Activated T-cell treated with anti-CD3 and anti-CD28 coated beads, Interleukin-2, amount 50 U/mL, for 72 hours (primary cell): ENCODE results near the gene CENPO. TPM values are rescaled to one million over a fixed set of nuclear protein-coding genes. Genes with fewer than 3 reads are reported as not detected.

Experiments used
- ATAC-seq, 2 donors: fragments of 150-1000 bp; cut with Tn5 transposase; replicated peaks in 1 of 2; 2 replicates each; pipeline ENCODE4 v1.10.0; 2021; ENCODE audit warnings: moderate library complexity in 2 of 2, mild to moderate bottlenecking in 1 of 2
- DNase-seq, 2 donors: peaks; one replicate each; pipeline ENCODE4 v3.0.0; 2021 to 2022; ENCODE audit warnings: mixed read lengths in 1 of 2
- H3K27ac Mint-ChIP-seq: one replicate; pipeline ENCODE4 v1.8.0; 2022; ENCODE audit warnings: mild to moderate bottlenecking, moderate library complexity, mixed read lengths
- H3K27me3 Mint-ChIP-seq: one replicate; pipeline ENCODE4 v1.8.0; 2022; ENCODE audit warnings: low read depth, mixed read lengths
- H3K36me3 Mint-ChIP-seq, 2 donors: one replicate each; pipeline ENCODE4 v1.8.0; 2022; ENCODE audit warnings: mixed read lengths in 2 of 2, mild to moderate bottlenecking in 1 of 2; ENCODE audit not compliant: insufficient read depth in 2 of 2
- H3K4me1 Mint-ChIP-seq: one replicate; pipeline ENCODE4 v1.8.0; 2022; ENCODE audit warnings: low read depth, mixed read lengths
- H3K4me3 Mint-ChIP-seq, 2 donors: one replicate each; pipeline ENCODE4 v1.8.0; 2022; ENCODE audit warnings: mild to moderate bottlenecking in 2 of 2, mixed read lengths in 2 of 2, moderate library complexity in 2 of 2
- H3K9me3 Mint-ChIP-seq, 2 donors: one replicate each; pipeline ENCODE4 v1.8.0; 2022; ENCODE audit warnings: mixed read lengths in 2 of 2
- total RNA-seq, 2 donors: library from RNA; stranded (reverse); gene quantifications; one replicate each; pipeline ENCODE4 v1.2.3, GENCODE V29; 2022

Gene CENPO
- total RNA-seq, 2 donors from 2014 or later = 38.6 to 44.1 TPM

DNA sequence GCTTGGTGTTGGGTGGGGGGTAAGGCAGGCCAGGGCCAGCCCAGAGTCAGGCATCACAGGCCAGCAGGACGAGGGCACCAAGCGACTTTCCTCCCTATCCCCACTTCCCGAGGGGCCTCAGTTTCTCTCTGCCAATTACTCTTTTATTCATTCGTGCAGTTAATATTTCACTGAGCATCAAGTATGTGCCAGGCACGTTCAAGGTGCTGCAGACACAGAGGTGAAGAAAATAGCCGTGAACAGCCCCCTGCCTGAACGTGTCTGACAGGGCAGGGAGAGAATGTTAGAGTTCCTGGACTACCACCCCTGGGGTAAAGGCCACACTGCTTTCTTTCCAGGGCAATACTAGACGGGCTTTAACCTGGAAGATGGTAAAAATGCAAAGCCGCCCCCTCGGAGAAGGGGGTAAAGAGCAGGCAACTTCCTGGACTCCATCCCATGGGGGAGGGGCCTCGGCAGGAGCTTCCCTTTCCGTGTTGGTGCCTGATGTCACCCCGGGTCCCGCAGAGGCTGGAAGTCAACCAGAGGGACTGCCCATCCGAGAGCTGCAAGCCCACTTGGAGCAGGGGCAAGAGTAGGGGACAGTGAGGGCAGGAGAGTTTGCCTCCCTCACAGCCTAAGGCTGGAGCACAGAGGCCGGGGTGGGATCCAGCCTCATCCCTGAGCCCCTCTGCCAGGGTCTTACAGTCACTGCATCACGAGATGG lies 47.1 kb downstream of the CENPO start:
- DNase-seq = no peak
- no peaks in the 10 kb centered on the region for H3K4me1 Mint-ChIP-seq
- no peaks in the 10 kb centered on the region for H3K9me3 Mint-ChIP-seq
- H3K36me3 Mint-ChIP-seq = peaks cover 0 to under 1% of the 10 kb centered on the region in 2 donors
- ATAC-seq = no peak
- H3K27me3 Mint-ChIP-seq = no peaks in the 10 kb centered on the region
- H3K4me3 Mint-ChIP-seq = no peak overlapping the region
- no peak overlapping the region for H3K27ac Mint-ChIP-seq

DNA sequence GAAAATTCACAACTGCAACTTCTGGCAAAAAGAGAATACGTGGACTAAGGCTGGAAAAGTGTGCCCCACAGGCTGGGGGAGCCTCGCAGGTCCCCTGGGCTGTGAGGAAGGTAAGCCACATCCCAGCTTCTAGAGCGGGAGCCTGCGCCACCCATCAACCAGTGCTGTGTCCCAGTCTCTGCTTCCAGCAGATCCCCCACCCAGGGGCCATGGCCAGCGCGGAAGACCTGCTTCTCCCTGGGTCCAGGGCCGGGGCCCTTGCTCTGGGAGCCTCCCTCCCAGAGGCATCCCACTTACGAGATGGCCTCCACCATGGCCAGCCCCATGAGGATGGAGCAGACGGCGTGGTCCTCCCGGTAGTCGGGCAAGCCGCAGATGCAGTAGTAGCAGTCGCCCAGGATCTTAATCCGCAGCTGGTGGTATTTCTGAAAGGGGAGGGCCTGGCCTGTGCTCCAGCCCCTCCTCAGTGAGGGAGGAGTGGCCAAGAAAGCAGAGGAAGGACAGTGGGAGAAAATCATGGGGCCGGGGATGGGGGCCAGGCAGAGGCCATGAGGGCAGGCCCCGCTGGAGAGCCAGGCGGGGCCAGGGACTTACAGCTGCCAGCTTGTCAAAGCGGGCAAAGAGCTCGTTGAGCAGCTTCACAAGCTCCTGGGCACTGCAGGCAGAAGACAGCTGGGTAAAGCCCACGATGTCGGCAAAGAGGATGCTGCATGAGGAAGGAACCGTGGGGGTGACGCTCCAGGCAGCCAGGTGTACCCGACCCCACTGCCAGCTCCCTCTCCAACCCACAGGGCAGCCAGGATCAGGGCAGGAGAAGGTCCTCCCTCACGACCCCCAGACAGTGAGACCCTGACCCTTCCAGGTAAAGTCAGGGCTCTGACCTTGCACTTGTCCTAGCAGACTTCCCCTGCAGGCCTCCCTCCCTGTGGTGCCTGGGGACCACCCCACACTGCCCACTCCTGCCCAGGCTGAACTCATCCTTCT lies 48.0 kb downstream of the CENPO start:
- no peak overlapping the region for H3K4me3 Mint-ChIP-seq
- H3K9me3 Mint-ChIP-seq = no peaks in the 10 kb centered on the region
- ATAC-seq (no peak), DNase-seq (no peak)
- H3K4me1 Mint-ChIP-seq = no peaks in the 10 kb centered on the region
- H3K27me3 Mint-ChIP-seq = no peaks in the 10 kb centered on the region
- no peak overlapping the region for H3K27ac Mint-ChIP-seq
- no peaks in the 10 kb centered on the region for H3K36me3 Mint-ChIP-seq

DNA sequence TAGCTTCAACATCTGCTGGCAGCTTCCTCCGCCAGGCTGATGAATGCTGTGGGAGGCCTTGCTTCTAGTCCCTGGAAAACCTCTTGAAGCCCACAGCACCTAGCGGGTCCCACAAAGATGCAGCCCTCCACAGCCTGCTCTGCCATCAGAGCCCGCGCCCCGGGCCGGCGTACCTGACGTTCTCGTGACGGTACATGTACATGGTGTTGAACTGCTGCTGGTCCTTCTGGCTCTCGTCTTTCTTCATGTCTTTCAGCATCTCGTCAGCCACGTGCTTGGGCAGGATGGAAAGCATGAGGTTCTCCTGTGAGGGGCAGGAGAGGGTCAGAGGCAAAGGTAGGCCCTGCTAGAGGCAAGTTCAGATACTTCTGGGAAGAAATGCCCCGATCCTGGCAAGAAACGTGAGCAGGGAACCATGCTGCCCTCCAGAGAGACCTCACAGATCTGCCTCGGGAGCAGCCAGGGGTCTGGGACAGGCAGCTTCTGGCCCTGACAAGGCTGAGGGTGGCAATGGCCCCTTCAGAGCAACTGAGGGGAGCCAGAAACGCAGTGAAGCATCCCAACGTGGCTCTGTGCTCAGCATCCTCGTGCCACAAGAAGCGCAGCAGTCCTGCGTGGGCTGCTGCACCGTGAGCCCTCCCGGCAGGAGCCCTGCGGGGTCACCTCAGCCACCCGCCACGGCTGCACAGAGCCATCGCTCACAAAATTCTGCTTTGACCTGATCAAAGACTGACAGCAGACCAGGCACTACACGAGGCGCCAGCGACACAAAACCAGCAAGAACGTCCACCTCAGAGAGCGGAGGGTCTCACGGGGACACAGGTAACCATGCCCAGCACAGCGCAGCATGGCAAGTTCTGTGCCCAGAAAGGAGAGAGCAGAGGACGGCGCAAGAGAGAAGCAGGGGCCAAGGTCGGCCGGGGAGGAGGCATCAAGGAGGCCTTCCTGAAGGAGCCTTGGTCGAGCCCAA lies 49.1 kb downstream of the CENPO start:
- Mint-ChIP-seq H3K27me3 (no peaks in the 10 kb centered on the region), H3K36me3 (no peaks in the 10 kb centered on the region), H3K4me1 (no peaks in the 10 kb centered on the region), H3K9me3 (no peaks in the 10 kb centered on the region), H3K27ac (no peak overlapping the region), H3K4me3 (no peak overlapping the region)
- DNase-seq = no peak
- no peak for ATAC-seq

DNA sequence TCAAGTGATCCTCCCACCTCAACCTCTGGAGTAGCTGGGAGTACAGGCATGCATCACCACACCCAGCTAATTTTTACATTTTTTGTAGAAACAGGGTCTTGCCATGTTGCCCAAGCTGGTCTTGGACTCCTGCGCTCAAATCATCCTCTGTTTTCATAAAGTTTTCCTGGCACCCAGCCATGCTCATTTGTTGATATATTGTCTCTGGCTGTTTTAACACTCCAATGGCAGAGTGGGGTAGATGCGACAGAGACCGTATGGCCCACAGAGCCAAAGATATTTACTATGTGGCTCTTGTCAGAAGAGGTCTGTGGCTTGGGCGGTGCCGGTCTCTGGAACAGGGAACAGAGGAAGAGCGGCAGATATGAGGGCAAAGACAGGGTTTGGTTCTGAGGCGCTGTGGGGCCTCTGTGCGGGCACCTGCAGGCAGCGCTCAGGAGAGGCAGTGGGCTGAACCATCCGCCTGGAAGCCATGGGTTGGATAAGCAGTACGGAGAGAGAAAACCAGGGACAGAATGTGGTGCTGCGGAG lies 50.2 kb downstream of the CENPO start:
- no peak for DNase-seq
- no peak overlapping the region for H3K27ac Mint-ChIP-seq
- H3K36me3 Mint-ChIP-seq = no peaks in the 10 kb centered on the region
- H3K27me3 Mint-ChIP-seq = no peaks in the 10 kb centered on the region
- H3K4me1 Mint-ChIP-seq = no peaks in the 10 kb centered on the region
- ATAC-seq = no peak
- H3K9me3 Mint-ChIP-seq = no peaks in the 10 kb centered on the region
- H3K4me3 Mint-ChIP-seq = no peak overlapping the region

DNA sequence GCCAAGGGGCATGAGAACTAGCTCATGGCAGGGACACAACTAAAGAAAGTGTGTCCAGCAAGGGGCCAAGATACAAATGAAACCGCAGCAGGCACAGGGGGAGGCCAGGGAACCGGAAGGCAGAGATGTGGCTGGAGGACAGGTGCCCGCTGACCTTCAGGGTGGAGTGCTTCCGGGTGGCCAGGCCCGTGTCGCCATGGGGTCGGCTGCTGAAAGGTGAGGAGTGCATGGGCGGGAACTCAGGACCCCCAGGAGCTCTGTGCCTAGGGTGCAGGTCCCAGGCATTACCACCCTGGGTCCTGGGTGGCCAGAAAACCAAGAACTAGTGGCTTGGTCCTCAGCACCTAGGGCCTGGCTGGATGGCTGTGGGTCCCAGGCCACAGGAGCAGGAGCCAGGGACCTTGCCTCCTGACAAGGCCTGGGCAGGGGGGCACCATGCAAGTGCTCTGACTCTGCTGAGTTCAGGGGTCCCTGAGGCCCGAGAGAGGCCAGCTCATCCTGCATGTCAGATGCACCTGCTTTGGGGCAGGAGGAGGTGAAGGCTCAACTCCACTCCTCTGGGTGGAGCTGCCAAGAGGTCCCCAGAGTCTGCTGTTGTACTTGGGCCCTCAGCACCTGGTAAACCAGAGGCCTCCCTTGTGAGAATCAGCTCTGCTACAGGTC lies 50.9 kb downstream of the CENPO start:
- Mint-ChIP-seq H3K4me3 (no peak overlapping the region), H3K4me1 (no peaks in the 10 kb centered on the region), H3K36me3 (no peaks in the 10 kb centered on the region), H3K9me3 (no peaks in the 10 kb centered on the region), H3K27ac (no peak overlapping the region), H3K27me3 (no peaks in the 10 kb centered on the region)
- no peak for DNase-seq
- ATAC-seq = no peak

DNA sequence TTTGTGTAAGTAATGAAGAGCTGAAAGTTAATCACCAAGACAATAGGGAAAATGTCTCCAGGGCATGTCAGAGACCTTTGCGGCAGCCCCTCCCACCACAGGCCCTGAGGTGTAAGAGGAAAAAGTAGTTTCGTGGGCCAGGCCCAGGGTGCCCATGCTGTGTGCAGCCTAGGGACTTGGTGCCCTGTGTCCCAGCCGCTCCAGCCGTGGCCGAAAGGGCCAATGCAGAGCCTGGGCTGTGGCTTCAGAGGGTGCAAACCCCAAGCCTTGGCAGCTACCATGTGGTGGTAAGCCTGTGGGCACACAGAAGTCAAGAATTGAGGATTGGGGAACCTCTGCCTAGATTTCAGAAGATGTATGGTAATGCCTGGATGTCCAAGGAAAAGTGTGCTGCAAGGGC lies 52.5 kb downstream of the CENPO start:
- Mint-ChIP-seq H3K4me1 (no peaks in the 10 kb centered on the region), H3K4me3 (no peak overlapping the region), H3K27ac (no peak overlapping the region), H3K36me3 (no peaks in the 10 kb centered on the region), H3K27me3 (no peaks in the 10 kb centered on the region), H3K9me3 (no peaks in the 10 kb centered on the region)
- ATAC-seq (no peak), DNase-seq (no peak)

DNA sequence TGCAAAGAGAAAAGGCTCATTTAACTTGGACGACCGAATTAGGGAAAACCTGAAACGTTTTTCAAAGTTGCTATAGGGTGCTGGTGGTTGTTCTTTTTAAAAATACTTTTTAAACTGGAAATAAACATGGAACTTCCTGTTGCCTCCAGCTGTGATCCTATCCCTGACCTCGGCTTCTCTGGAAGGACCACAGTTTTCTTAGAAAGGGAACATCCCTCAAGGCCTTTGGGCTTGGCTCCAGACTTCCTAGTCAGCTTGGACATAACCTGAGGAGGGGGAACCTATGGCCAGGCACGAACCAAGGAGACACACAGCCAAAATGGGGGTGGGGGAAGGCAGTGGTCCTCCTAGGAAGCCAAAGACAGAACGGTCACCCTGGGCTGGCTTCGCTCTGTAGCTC lies 57.7 kb downstream of the CENPO start:
- Mint-ChIP-seq H3K36me3 (peaks cover 0 to 3% of the 10 kb centered on the region in 2 donors), H3K4me3 (no peak overlapping the region), H3K4me1 (no peaks in the 10 kb centered on the region), H3K27ac (no peak overlapping the region), H3K27me3 (no peaks in the 10 kb centered on the region), H3K9me3 (no peaks in the 10 kb centered on the region)
- DNase-seq (no peak), ATAC-seq (no peak)

DNA sequence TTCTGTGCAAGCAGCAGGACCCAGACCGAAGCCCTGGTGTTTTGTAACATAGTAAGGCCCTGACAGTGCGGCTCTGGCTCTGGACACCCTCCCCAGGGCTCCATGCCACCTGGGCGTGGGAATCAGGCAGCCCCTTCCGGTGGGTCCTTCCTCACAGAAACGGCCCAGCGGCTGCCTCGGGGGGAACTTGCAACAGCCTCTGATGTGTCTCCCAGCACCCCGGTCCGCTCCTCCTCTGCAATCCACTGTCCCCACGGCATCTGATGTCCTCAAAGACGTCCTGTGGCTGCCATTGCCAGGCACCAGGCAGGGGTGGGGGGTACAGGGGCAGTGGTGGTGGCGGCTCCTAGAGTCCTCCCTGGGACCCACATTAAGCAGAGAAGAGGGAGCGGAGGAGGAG lies 58.8 kb downstream of the CENPO start:
- no peak overlapping the region for H3K4me3 Mint-ChIP-seq
- H3K4me1 Mint-ChIP-seq = no peaks in the 10 kb centered on the region
- no peaks in the 10 kb centered on the region for H3K27me3 Mint-ChIP-seq
- no peak overlapping the region for H3K27ac Mint-ChIP-seq
- peaks cover 0 to 4% of the 10 kb centered on the region in 2 donors for H3K36me3 Mint-ChIP-seq
- DNase-seq (no peak), ATAC-seq (no peak)
- H3K9me3 Mint-ChIP-seq = no peaks in the 10 kb centered on the region

DNA sequence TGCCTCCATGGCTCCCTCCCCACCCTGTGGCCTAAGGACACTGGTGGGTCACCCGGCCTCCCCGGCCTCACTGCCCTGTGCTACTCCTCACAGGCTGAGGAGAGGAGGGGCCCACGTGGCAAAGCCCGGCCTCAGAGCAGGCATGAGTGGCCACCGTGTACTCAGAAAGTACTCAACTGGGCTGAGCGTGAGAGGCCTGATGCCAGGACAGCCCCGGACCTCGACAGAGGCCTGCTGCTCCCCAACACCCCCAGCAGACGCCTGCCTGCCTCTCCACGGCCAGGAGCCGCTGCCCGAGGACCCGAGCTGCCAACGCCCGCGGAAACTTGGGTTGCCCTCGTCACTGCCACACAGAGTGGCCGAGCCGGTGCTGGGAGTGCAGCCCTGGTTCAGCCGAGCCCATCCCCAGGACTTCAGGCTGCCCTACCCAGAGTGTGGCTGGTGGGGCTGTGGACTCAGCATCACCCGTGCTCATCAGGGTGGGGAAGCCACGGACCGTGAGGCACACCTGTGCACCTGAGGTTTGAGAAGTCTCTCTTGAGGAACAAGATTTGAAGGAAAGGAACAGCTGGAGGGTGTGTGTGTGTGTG lies 59.3 kb downstream of the CENPO start:
- Mint-ChIP-seq H3K9me3 (no peaks in the 10 kb centered on the region), H3K27ac (no peak overlapping the region), H3K4me1 (no peaks in the 10 kb centered on the region), H3K4me3 (no peak overlapping the region), H3K36me3 (peaks cover 0 to 4% of the 10 kb centered on the region in 2 donors), H3K27me3 (no peaks in the 10 kb centered on the region)
- DNase-seq = no peak
- ATAC-seq = no peak

DNA sequence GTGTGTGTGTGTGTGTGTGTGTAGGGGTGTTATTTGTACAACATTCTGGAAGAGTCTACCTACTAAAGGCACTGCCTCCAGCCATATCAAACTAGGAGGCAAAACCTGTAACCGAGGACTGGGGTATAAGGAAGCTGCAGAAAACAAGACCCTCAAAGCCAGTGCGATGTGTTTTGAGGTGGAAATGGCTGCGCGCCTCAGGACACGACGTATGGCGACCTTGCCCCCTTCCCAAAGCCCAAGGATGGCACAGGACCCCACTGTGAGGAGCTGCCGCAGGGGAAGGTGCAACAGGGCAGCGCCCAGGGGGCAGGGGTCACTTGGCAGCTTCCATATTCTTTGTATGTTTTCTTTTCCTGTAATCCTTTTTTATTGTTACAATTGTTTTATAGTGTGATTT lies 59.8 kb downstream of the CENPO start:
- H3K4me3 Mint-ChIP-seq = no peak overlapping the region
- H3K27ac Mint-ChIP-seq = no peak overlapping the region

DNA sequence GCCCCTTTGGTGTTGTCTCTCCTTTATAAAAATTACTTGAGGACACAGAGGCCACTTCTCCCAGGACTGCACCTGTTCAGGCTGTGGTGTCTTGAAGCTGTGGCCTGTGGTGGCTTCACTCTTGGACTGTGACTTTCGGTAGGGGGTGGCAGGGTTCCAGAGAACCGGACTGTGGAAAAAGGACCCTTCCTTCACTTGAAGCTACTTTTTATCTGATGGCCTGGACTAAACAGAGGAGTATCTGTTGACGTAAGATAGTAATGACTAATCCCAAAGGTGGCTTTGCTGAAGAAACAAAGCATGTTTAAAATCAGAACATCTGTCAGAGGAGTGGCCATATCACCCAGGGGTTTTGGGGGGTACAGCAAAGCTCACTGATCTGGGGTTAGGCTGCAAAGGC lies 60.8 kb downstream of the CENPO start:
- DNase-seq (no peak), ATAC-seq (no peak)
- no peaks in the 10 kb centered on the region for H3K4me1 Mint-ChIP-seq
- H3K4me3 Mint-ChIP-seq = no peak overlapping the region
- H3K27ac Mint-ChIP-seq = peak overlapping the region; percentile 47
- no peaks in the 10 kb centered on the region for H3K9me3 Mint-ChIP-seq
- H3K36me3 Mint-ChIP-seq = peaks cover 0 to 4% of the 10 kb centered on the region in 2 donors
- H3K27me3 Mint-ChIP-seq = no peaks in the 10 kb centered on the region

More for the DNA sequence above, 59.8 kb downstream of the CENPO start:
- Mint-ChIP-seq H3K4me1 (no peaks in the 10 kb centered on the region), H3K9me3 (no peaks in the 10 kb centered on the region), H3K36me3 (peaks cover 0 to 4% of the 10 kb centered on the region in 2 donors), H3K27me3 (no peaks in the 10 kb centered on the region)
- ATAC-seq = no peak
- DNase-seq = no peak
